Endothelial cell of umbilical vein (primary cell): Measurements from ENCODE around the gene PRKCD. TPM values are rescaled to one million over a fixed set of nuclear protein-coding genes. Genes with fewer than 3 reads are reported as not detected.

Source experiments
- BruUV-seq: library from RNA; stranded (reverse); fragments of 400-500 nt; replicated peaks from 2 replicates; lab custom pipeline; 2021; lab: Mats Ljungman, UMichigan
- CTCF ChIA-PET: fragments of 300-600, 350-600 bp; sonication (Branson Sonifier 250); formaldehyde crosslinking; loops from one replicate; lab custom pipeline; 2021; ENCODE audit warnings: antibody characterized with exemption, inconsistent platforms; lab: Charles Lee
- POLR2A ChIA-PET: fragments of 300-600, 350-600 bp; sonication (Branson Sonifier 250); formaldehyde crosslinking; loops from one replicate; lab custom pipeline; 2021; ENCODE audit warnings: antibody characterized with exemption, inconsistent platforms; lab: Charles Lee
- DNase-seq: peaks from one replicate; pipeline ENCODE4 v3.0.0-alpha.2; 2011; ENCODE audit warnings: low read depth, low spot score
- FAIRE-seq: peaks from 2 replicates; lab custom pipeline; 2011; peaks lifted over from hg19 to GRCh38; lab: Jason Lieb, UNC
- H2AFZ ChIP-seq: 2 replicates; pipeline ENCODE4 v1.6.0; 2012; ENCODE audit warnings: low read depth, low read length, control low read depth, inconsistent platforms
- H3K27ac ChIP-seq: 2 replicates; pipeline ENCODE4 v1.5.1; 2011; ENCODE audit warnings: low read depth, mild to moderate bottlenecking, control low read depth, low read length, moderate library complexity; ENCODE audit not compliant: insufficient read depth
- H3K27me3 ChIP-seq, 2 experiments: 2 replicates each; pipeline versions ENCODE4 v1.6.0 to v1.6.1; 2011; ENCODE audit warnings: low read length in 2 of 2, mixed read lengths in 1 of 2; ENCODE audit not compliant: control insufficient read depth in 2 of 2, insufficient read depth in 2 of 2
- H3K36me3 ChIP-seq, 2 experiments: 2 replicates in 1 of 2; 3 replicates in 1 of 2; pipeline ENCODE4 v1.5.1; 2011; ENCODE audit warnings: low read length in 2 of 2, mild to moderate bottlenecking in 1 of 2, moderate library complexity in 1 of 2; ENCODE audit not compliant: control insufficient read depth in 2 of 2, insufficient read depth in 2 of 2; ENCODE audit errors: extremely low read depth in 1 of 2
- H3K4me1 ChIP-seq: 3 replicates; pipeline ENCODE4 v1.5.1; 2011; ENCODE audit warnings: mild to moderate bottlenecking, low read length; ENCODE audit not compliant: control insufficient read depth, insufficient read depth; ENCODE audit errors: extremely low read depth
- H3K4me2 ChIP-seq: 2 replicates; pipeline ENCODE4 v1.6.1; 2011; ENCODE audit warnings: low read length, control low read depth, mixed read lengths; ENCODE audit not compliant: insufficient read depth
- H3K4me3 ChIP-seq, 3 experiments: fragments of 200-600 bp in 1 of 3; sonication (generic), shearing (Covaris generic) in 1 of 3; replicated peaks in 1 of 3; 2 replicates each; pipeline ENCODE4 v1.5.1; 2011 to 2016; ENCODE audit warnings: control low read depth in 3 of 3, low read length in 3 of 3, mild to moderate bottlenecking in 2 of 3, inconsistent platforms in 1 of 3, low read depth in 1 of 3, moderate library complexity in 1 of 3; ENCODE audit not compliant: insufficient read depth in 1 of 3
- H3K79me2 ChIP-seq: 2 replicates; pipeline ENCODE4 v1.6.0; 2012; ENCODE audit warnings: low read length, inconsistent platforms; ENCODE audit not compliant: control insufficient read depth, insufficient read depth
- H3K9ac ChIP-seq: replicated peaks from 2 replicates; pipeline ENCODE3; 2011; ENCODE audit warnings: low read length, control low read depth; ENCODE audit not compliant: insufficient read depth; ENCODE audit errors: extremely low read depth
- H3K9me1 ChIP-seq: replicated peaks from 3 replicates; pipeline ENCODE4 v1.6.0; 2011; ENCODE audit warnings: mild to moderate bottlenecking, low read length; ENCODE audit not compliant: control insufficient read depth, insufficient read depth; ENCODE audit errors: extremely low read depth
- H3K9me3 ChIP-seq: replicated peaks from 2 replicates; pipeline ENCODE4 v1.5.1; 2012; ENCODE audit warnings: low read length, inconsistent platforms; ENCODE audit not compliant: control insufficient read depth, insufficient read depth
- H4K20me1 ChIP-seq: replicated peaks from 2 replicates; pipeline ENCODE3; 2011; ENCODE audit warnings: mild to moderate bottlenecking, low read length; ENCODE audit not compliant: control insufficient read depth, insufficient read depth; ENCODE audit errors: extremely low read depth
- CTCF ChIP-seq, 2 donors: IDR thresholded peaks; 1 replicate in 1 of 2; 2 replicates in 1 of 2; pipeline ENCODE4 v1.5.1; 2011; ENCODE audit warnings: low read length in 2 of 2, mild to moderate bottlenecking in 2 of 2, moderate library complexity in 2 of 2, control low read depth in 1 of 2, inconsistent platforms in 1 of 2, low read depth in 1 of 2; ENCODE audit not compliant: insufficient read depth in 1 of 2; ENCODE audit errors: extremely low read depth in 1 of 2
- EZH2 ChIP-seq: IDR thresholded peaks from 2 replicates; pipeline ENCODE4 v1.6.1; 2012; ENCODE audit warnings: borderline replicate concordance, low read depth, mild to moderate bottlenecking, moderate library complexity, low read length, inconsistent platforms; ENCODE audit not compliant: severe bottlenecking
- FOS ChIP-seq: IDR thresholded peaks from 2 replicates; pipeline ENCODE4 v1.6.1; 2011; ENCODE audit warnings: mild to moderate bottlenecking, low read length, moderate library complexity, borderline replicate concordance; ENCODE audit not compliant: insufficient read depth
- GATA2 ChIP-seq: IDR thresholded peaks from 2 replicates; pipeline ENCODE4 v1.7.0; 2011; ENCODE audit warnings: low read depth, mild to moderate bottlenecking, moderate library complexity, mixed read lengths, low read length; ENCODE audit not compliant: insufficient read length, insufficient read depth
- JUN ChIP-seq: IDR thresholded peaks from 2 replicates; pipeline ENCODE4 v1.6.1; 2011; ENCODE audit warnings: borderline replicate concordance, low read depth; ENCODE audit not compliant: insufficient read length, insufficient read depth
- MAX ChIP-seq: IDR thresholded peaks from 2 replicates; pipeline ENCODE4 v1.6.1; 2011; ENCODE audit not compliant: insufficient read depth, insufficient read length
- MYC ChIP-seq: IDR thresholded peaks from one replicate; pipeline ENCODE4 v1.6.1; 2011; ENCODE audit warnings: mild to moderate bottlenecking, low read depth, low read length
- POLR2A ChIP-seq: IDR thresholded peaks from 2 replicates; pipeline ENCODE4 v1.6.1; 2012; ENCODE audit warnings: low read depth, mild to moderate bottlenecking, control low read depth, low read length
- POLR2AphosphoS5 ChIP-seq: IDR thresholded peaks from 2 replicates; pipeline ENCODE4 v1.6.1; 2012; ENCODE audit warnings: low read depth, mild to moderate bottlenecking, control low read depth, low read length, moderate library complexity; ENCODE audit not compliant: insufficient read depth
- dilution Hi-C: fragments of 300-500 bp; cut with MboI; formaldehyde crosslinking; loops from one replicate; pipeline ENCODE4 v1.15.0; 2019; ENCODE audit warnings: low sequenced_read_pairs; ENCODE audit not compliant: extremely low pct_ligation_motif_present
- intact Hi-C: fragments of 100-400 bp; cut with micrococcal nuclease; formaldehyde crosslinking; loops from one replicate; pipeline ENCODE4 v1.10.0; 2022
- polyA plus RNA-seq, 4 experiments: library from polyadenylated mRNA; depleted of rRNA in 3 of 4; stranded (reverse) in 3 of 4; unstranded in 1 of 4; fragments of >200 nt; gene quantifications; 2 replicates each; pipeline versions ENCODE4 v1.2.1 to v1.2.3, GENCODE V29; 2011 to 2012; ENCODE audit warnings: missing spikeins in 1 of 4
- total RNA-seq: library from RNA; stranded (reverse); gene quantifications from 2 replicates; pipeline ENCODE4 v1.2.3, GENCODE V29; 2021

The PRKCD gene
- total and polyA plus RNA-seq, 2 donors (not counting 3 experiments of a cell fraction or from before 2014, with no cell fraction given): 15.5 to 19.0 TPM

DNA sequence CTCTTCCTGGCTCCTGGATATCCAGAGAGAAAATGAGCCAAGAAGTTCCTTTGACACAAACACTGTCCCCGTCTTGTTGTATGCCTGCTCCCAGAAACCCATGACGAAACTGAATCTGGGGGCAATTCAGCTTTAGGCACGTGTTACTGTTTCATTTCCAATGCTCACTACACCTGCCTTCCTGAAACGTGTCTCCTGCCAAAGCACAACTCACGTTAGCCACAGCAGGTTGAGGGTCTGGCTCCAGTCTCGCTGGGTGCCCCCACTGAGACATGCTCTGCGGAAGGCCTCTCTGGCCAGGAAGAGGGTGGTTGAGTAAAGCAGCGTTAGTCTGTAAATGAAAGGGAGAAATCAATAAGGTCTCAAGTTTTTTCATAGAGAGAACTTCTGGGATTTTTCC lies 37.5 kb upstream of the PRKCD start:
- H3K9me3 ChIP-seq: no peaks in the 10 kb centered on the region
- H3K4me2 ChIP-seq: no peak overlapping the region
- CTCF ChIA-PET: interaction anchor here (3.1 kb wide), 1 partner anchor 9 kb away, joined by 15 read pairs; no protein-coding TSS in a partner anchor
- no peak overlapping the region for H2AFZ ChIP-seq
- POLR2A ChIA-PET: no interaction called here
- intact Hi-C loops (no loop called here), dilution Hi-C loops (no loop called here)
- no peaks in the 10 kb centered on the region for H4K20me1 ChIP-seq
- H3K27me3 ChIP-seq: no peaks in the 10 kb centered on the region
- no peaks in the 10 kb centered on the region for H3K79me2 ChIP-seq
- TF ChIP-seq MAX: no peak
- TF ChIP-seq JUN: no peak
- TF ChIP-seq POLR2AphosphoS5: no peak
- no peak for TF ChIP-seq FOS
- TF ChIP-seq GATA2: no peak
- no peak for TF ChIP-seq EZH2
- no peak for TF ChIP-seq MYC
- no peak for TF ChIP-seq POLR2A
- TF ChIP-seq CTCF (IDR thresholded peaks at IDR 0.05; ENCODE audit: extremely low read depth in 1 of 2, insufficient read depth in 1 of 2, low read depth in 1 of 2, low read length in 2 of 2): no peak
- H3K27ac ChIP-seq: no peak overlapping the region
- H3K36me3 ChIP-seq: peaks cover 8 to 31% of the 10 kb centered on the region in 2 experiments
- DNase-seq (no peak), FAIRE-seq (no peak)
- no peaks in the 10 kb centered on the region for H3K9me1 ChIP-seq
- no peak overlapping the region for H3K9ac ChIP-seq
- no TSS peak for BruUV-seq
- no peaks in the 10 kb centered on the region for H3K4me1 ChIP-seq
- H3K4me3 ChIP-seq: no peak overlapping the region
